GM19099 (cell line): ENCODE measurements around the gene SUMF1.

Experiments used
- POLR2A ChIP-seq: IDR thresholded peaks from 3 replicates; pipeline ENCODE4 v1.6.1; 2011; ENCODE audit warnings: low read depth; ENCODE audit not compliant: insufficient read length; ENCODE audit errors: extremely low read depth

SUMF1 gene

GRCh38 chr3:4410606-4411005 is 56.5 kb downstream of the SUMF1 start:
- no peak for TF ChIP-seq POLR2A

GRCh38 chr3:4409971-4410573 is 57.0 kb downstream of the SUMF1 start:
- no peak for TF ChIP-seq POLR2A

- TF ChIP-seq POLR2A, result no peak
Measured at GRCh38 chr3:4409415-4409814, 57.7 kb downstream of the SUMF1 start.

- no peak for TF ChIP-seq POLR2A
Measured at GRCh38 chr3:4408958-4409357, 58.1 kb downstream of the SUMF1 start.

- no peak for TF ChIP-seq POLR2A
Measured at GRCh38 chr3:4407941-4408340, 59.1 kb downstream of the SUMF1 start.

GRCh38 chr3:4406746-4407568 is 60.1 kb downstream of the SUMF1 start:
- TF ChIP-seq POLR2A, result no peak

GRCh38 chr3:4404881-4405280 is 62.2 kb downstream of the SUMF1 start:
- TF ChIP-seq POLR2A, result no peak

GRCh38 chr3:4401441-4401840 is 65.6 kb downstream of the SUMF1 start:
- TF ChIP-seq POLR2A, result no peak

- TF ChIP-seq POLR2A, result no peak
Measured at GRCh38 chr3:4399476-4399875, 67.6 kb downstream of the SUMF1 start.

- no peak for TF ChIP-seq POLR2A
Measured at GRCh38 chr3:4398941-4399245, 68.2 kb downstream of the SUMF1 start.

- no peak for TF ChIP-seq POLR2A
Measured at GRCh38 chr3:4398120-4398940, 68.7 kb downstream of the SUMF1 start.

- no peak for TF ChIP-seq POLR2A
Measured at GRCh38 chr3:4397466-4397865, 69.6 kb downstream of the SUMF1 start.

GRCh38 chr3:4396542-4396941 is 70.5 kb downstream of the SUMF1 start:
- TF ChIP-seq POLR2A, result no peak

GRCh38 chr3:4396006-4396405 is 71.1 kb downstream of the SUMF1 start:
- TF ChIP-seq POLR2A, result no peak

GRCh38 chr3:4395448-4395847 is 71.6 kb downstream of the SUMF1 start:
- no peak for TF ChIP-seq POLR2A

GRCh38 chr3:4394567-4394966 is 72.5 kb downstream of the SUMF1 start:
- TF ChIP-seq POLR2A, result no peak
